Stimulated activated CD8-positive, alpha-beta memory T cell treated with anti-CD3 and anti-CD28 coated beads, Interleukin-12 subunit alpha, Interleukin-12 subunit beta, amount 100 ng/mL, for 4 hours (primary cell): ENCODE results near the gene KCNK1.

Source experiments
- DNase-seq: peaks from one replicate; pipeline ENCODE4 v3.0.0-alpha.2; 2020; ENCODE audit warnings: low read depth

Gene KCNK1

GRCh38 chr1:233636503-233636877, 22.6 kb downstream of the KCNK1 start:
- DNase-seq: no peak

GRCh38 chr1:233638513-233638912, 24.6 kb downstream of the KCNK1 start:
- DNase-seq: no peak

- DNase-seq: no peak
Measured at GRCh38 chr1:233639611-233640010, 25.7 kb downstream of the KCNK1 start.

- DNase-seq: no peak
Measured at GRCh38 chr1:233640179-233640578, 26.3 kb downstream of the KCNK1 start.

GRCh38 chr1:233641029-233641428, 27.1 kb downstream of the KCNK1 start:
- no peak for DNase-seq

- DNase-seq: no peak
Measured at GRCh38 chr1:233647073-233647472, 33.2 kb downstream of the KCNK1 start.

- DNase-seq: no peak
Measured at GRCh38 chr1:233647636-233648035, 33.7 kb downstream of the KCNK1 start.

- DNase-seq: no peak
Measured at GRCh38 chr1:233651061-233651460, 37.2 kb downstream of the KCNK1 start.

- DNase-seq: no peak
Measured at GRCh38 chr1:233651563-233652233, 37.8 kb downstream of the KCNK1 start.

GRCh38 chr1:233652526-233652925, 38.6 kb downstream of the KCNK1 start:
- no peak for DNase-seq

- DNase-seq: no peak
Measured at GRCh38 chr1:233654658-233655280, 40.9 kb downstream of the KCNK1 start.

- DNase-seq: no peak
Measured at GRCh38 chr1:233655301-233655740, 41.4 kb downstream of the KCNK1 start.

- DNase-seq: no peak
Measured at GRCh38 chr1:233656032-233656635, 42.2 kb downstream of the KCNK1 start.

- DNase-seq: no peak
Measured at GRCh38 chr1:233656687-233657086, 42.8 kb downstream of the KCNK1 start.

GRCh38 chr1:233657466-233657865, 43.6 kb downstream of the KCNK1 start:
- DNase-seq: no peak

GRCh38 chr1:233659495-233659894, 45.6 kb downstream of the KCNK1 start:
- no peak for DNase-seq

- no peak for DNase-seq
Measured at GRCh38 chr1:233661376-233662159, 47.7 kb downstream of the KCNK1 start.

- no peak for DNase-seq
Measured at GRCh38 chr1:233662575-233663304, 48.8 kb downstream of the KCNK1 start.

GRCh38 chr1:233664253-233664652, 50.3 kb downstream of the KCNK1 start:
- DNase-seq: no peak

GRCh38 chr1:233664804-233665574, 51.1 kb downstream of the KCNK1 start:
- DNase-seq: no peak

- DNase-seq: no peak
Measured at GRCh38 chr1:233665575-233666270, 51.8 kb downstream of the KCNK1 start.
